Activated CD4-positive, CD25-positive, alpha-beta regulatory T cell (primary cell): Measurements from ENCODE around the gene MICU1.
"Not testable (repeated sequence)": the region's sequence is repeated elsewhere in the genome, so short reads cannot be mapped to it uniquely, and the experiment has no call there.

Source experiments
- DNase-seq, 4 experiments: peaks; one replicate each; lab custom pipeline; 2025; lab: John Stamatoyannopoulos, UW

The MICU1 gene

GRCh38 chr10:72557362-72557761, 68.5 kb downstream of the MICU1 start:
- no peak for DNase-seq

- DNase-seq = no peak
Measured at GRCh38 chr10:72552857-72553256, 73.0 kb downstream of the MICU1 start.

- DNase-seq = no peak
Measured at GRCh38 chr10:72550239-72550638, 75.6 kb downstream of the MICU1 start.

- DNase-seq = no peak
Measured at GRCh38 chr10:72545546-72545945, 80.3 kb downstream of the MICU1 start.

- DNase-seq = not testable (repeated sequence)
Measured at GRCh38 chr10:72543855-72544254, 82.0 kb downstream of the MICU1 start.

- DNase-seq = no peak
Measured at GRCh38 chr10:72542396-72542815, 83.5 kb downstream of the MICU1 start.

GRCh38 chr10:72541337-72541736, 84.5 kb downstream of the MICU1 start:
- no peak for DNase-seq

- DNase-seq = no peak
Measured at GRCh38 chr10:72540193-72540807, 85.6 kb downstream of the MICU1 start.

- no peak for DNase-seq
Measured at GRCh38 chr10:72539137-72539536, 86.7 kb downstream of the MICU1 start.

- no peak for DNase-seq
Measured at GRCh38 chr10:72525689-72526088, 100.2 kb downstream of the MICU1 start.

- no peak for DNase-seq
Measured at GRCh38 chr10:72525277-72525676, 100.6 kb downstream of the MICU1 start.

- no peak for DNase-seq
Measured at GRCh38 chr10:72524489-72524888, 101.4 kb downstream of the MICU1 start.

GRCh38 chr10:72523932-72524396, 101.9 kb downstream of the MICU1 start:
- no peak for DNase-seq

- DNase-seq = no peak
Measured at GRCh38 chr10:72523062-72523461, 102.8 kb downstream of the MICU1 start.

- DNase-seq = no peak
Measured at GRCh38 chr10:72517244-72517643, 108.6 kb downstream of the MICU1 start.

- no peak for DNase-seq
Measured at GRCh38 chr10:72515455-72515854, 110.4 kb downstream of the MICU1 start.

GRCh38 chr10:72513910-72514309, 112.0 kb downstream of the MICU1 start:
- DNase-seq = no peak

- no peak for DNase-seq
Measured at GRCh38 chr10:72511459-72511858, 114.4 kb downstream of the MICU1 start.

GRCh38 chr10:72509941-72510340, 115.9 kb downstream of the MICU1 start:
- no peak for DNase-seq

- no peak for DNase-seq
Measured at GRCh38 chr10:72509206-72509799, 116.6 kb downstream of the MICU1 start.

GRCh38 chr10:72508033-72508432, 117.8 kb downstream of the MICU1 start:
- DNase-seq = no peak

- DNase-seq = no peak
Measured at GRCh38 chr10:72506474-72506873, 119.4 kb downstream of the MICU1 start.

- DNase-seq = no peak
Measured at GRCh38 chr10:72505435-72505834, 120.4 kb downstream of the MICU1 start.
